ENCODE measurements around the gene LGR6. TPM values are rescaled to one million over a fixed set of nuclear protein-coding genes. Genes with fewer than 3 reads are reported as not detected.

LGR6 gene
- total RNA-seq, 1 donor from 2014 or later: not detected

GRCh38 chr1:202281316-202282024 is 87.9 kb downstream of the LGR6 start:
- DNase-seq (ENCODE audit: extremely low read depth, low read depth, low spot score): no peak

- no peak for DNase-seq (ENCODE audit: extremely low read depth, low read depth, low spot score)
These were observed 88.4 kb downstream of the LGR6 start for GRCh38 chr1:202282025-202282371.

GRCh38 chr1:202282596-202283283 is 89.1 kb downstream of the LGR6 start:
- no peak for DNase-seq (ENCODE audit: extremely low read depth, low read depth, low spot score)

- no peak for DNase-seq (ENCODE audit: extremely low read depth, low read depth, low spot score)
These were observed 89.8 kb downstream of the LGR6 start for GRCh38 chr1:202283379-202283844.

GRCh38 chr1:202283991-202284390 is 90.4 kb downstream of the LGR6 start:
- no peak for DNase-seq (ENCODE audit: extremely low read depth, low read depth, low spot score)

GRCh38 chr1:202285908-202286307 is 92.3 kb downstream of the LGR6 start:
- no peak for DNase-seq (ENCODE audit: extremely low read depth, low read depth, low spot score)

GRCh38 chr1:202286622-202287097 is 93.1 kb downstream of the LGR6 start:
- DNase-seq (ENCODE audit: extremely low read depth, low read depth, low spot score): no peak

- DNase-seq (ENCODE audit: extremely low read depth, low read depth, low spot score): no peak
These were observed 93.6 kb downstream of the LGR6 start for GRCh38 chr1:202287196-202287595.

GRCh38 chr1:202288177-202288576 is 94.6 kb downstream of the LGR6 start:
- DNase-seq (ENCODE audit: extremely low read depth, low read depth, low spot score): no peak

- no peak for DNase-seq (ENCODE audit: extremely low read depth, low read depth, low spot score)
These were observed 95.4 kb downstream of the LGR6 start for GRCh38 chr1:202289009-202289408.

GRCh38 chr1:202291001-202291400 is 97.4 kb downstream of the LGR6 start:
- no peak for DNase-seq (ENCODE audit: extremely low read depth, low read depth, low spot score)

- DNase-seq (ENCODE audit: extremely low read depth, low read depth, low spot score): no peak
These were observed 98.5 kb downstream of the LGR6 start for GRCh38 chr1:202291961-202292712.

- no peak for DNase-seq (ENCODE audit: extremely low read depth, low read depth, low spot score)
These were observed 99.2 kb downstream of the LGR6 start for GRCh38 chr1:202292773-202293172.

- DNase-seq (ENCODE audit: extremely low read depth, low read depth, low spot score): no peak
These were observed 100.0 kb downstream of the LGR6 start for GRCh38 chr1:202293569-202293968.

GRCh38 chr1:202302166-202302565 is 108.6 kb downstream of the LGR6 start:
- DNase-seq (ENCODE audit: extremely low read depth, low read depth, low spot score): no peak

GRCh38 chr1:202304375-202304774 is 110.8 kb downstream of the LGR6 start:
- DNase-seq (ENCODE audit: extremely low read depth, low read depth, low spot score): no peak

- DNase-seq (ENCODE audit: extremely low read depth, low read depth, low spot score): no peak
These were observed 111.6 kb downstream of the LGR6 start for GRCh38 chr1:202305168-202305567.

GRCh38 chr1:202306535-202307345 is 113.1 kb downstream of the LGR6 start:
- DNase-seq (ENCODE audit: extremely low read depth, low read depth, low spot score): no peak

- DNase-seq (ENCODE audit: extremely low read depth, low read depth, low spot score): no peak
These were observed 116.6 kb downstream of the LGR6 start for GRCh38 chr1:202310071-202310725.

- no peak for DNase-seq (ENCODE audit: extremely low read depth, low read depth, low spot score)
These were observed 117.1 kb downstream of the LGR6 start for GRCh38 chr1:202310746-202311145.

Measured in glomerular endothelial cell (primary cell).